K562 (cell line): ENCODE data around the gene IL4I1. TPM values are rescaled to one million over a fixed set of nuclear protein-coding genes. Genes with fewer than 3 reads are reported as not detected.

Source experiments
- ATAC-seq: fragments of 200-7000 bp; cut with Tn5 transposase; 3 replicates; pipeline ENCODE4 v1.9.1; 2020; ENCODE audit warnings: moderate library complexity
- BruUV-seq: library from RNA; stranded (reverse); fragments of 400-500 nt; replicated peaks from 2 replicates; lab custom pipeline; 2021; lab: Mats Ljungman, UMichigan
- CTCF ChIA-PET: fragments of 300-600 bp; formaldehyde crosslinking; extraction: SDS; loops from one replicate; lab custom pipeline; 2021; ENCODE audit warnings: low intra/inter-chr PET ratio; lab: Yijun Ruan, JAX
- POLR2A ChIA-PET: fragments of 300-600, 350-650 bp; sonication (Branson Sonifier 250); formaldehyde crosslinking; extraction: SDS; loops from one replicate; lab custom pipeline; 2021; ENCODE audit warnings: antibody characterized with exemption, inconsistent platforms; lab: Yijun Ruan, JAX
- DNase-seq, 4 experiments: peaks; one replicate each; pipeline versions ENCODE4 v3.0.0 to v3.0.0-alpha.2; 2011 to 2018; ENCODE audit warnings: low spot score in 3 of 4, mixed read lengths in 3 of 4; ENCODE audit errors: extremely low read depth in 1 of 4
- FAIRE-seq: peaks from 2 replicates; lab custom pipeline; 2011; peaks lifted over from hg19 to GRCh38; lab: Jason Lieb, UNC
- H2AFZ ChIP-seq: 2 replicates; pipeline ENCODE4 v1.6.0; 2011; ENCODE audit warnings: low read depth, low read length, control low read depth, inconsistent platforms
- H3K27ac ChIP-seq: fragments of 200-600 bp; 3 replicates; pipeline ENCODE4 v1.8.0; 2011; ENCODE audit warnings: low read depth, mild to moderate bottlenecking, control low read depth, inconsistent platforms, low read length, moderate library complexity, mixed read lengths; ENCODE audit errors: extremely low read depth
- H3K27me3 ChIP-seq, 2 experiments: fragments of 300-600 bp in 1 of 2; 2 replicates in 1 of 2; 3 replicates in 1 of 2; pipeline versions ENCODE4 v1.6.0 to v1.8.0; 2011; ENCODE audit warnings: inconsistent platforms in 2 of 2, low read length in 2 of 2, mild to moderate bottlenecking in 1 of 2, mixed read lengths in 1 of 2, moderate library complexity in 1 of 2; ENCODE audit not compliant: control insufficient read depth in 2 of 2, insufficient read depth in 2 of 2
- H3K36me3 ChIP-seq: fragments of 300-600 bp; 3 replicates; pipeline ENCODE4 v1.8.0; 2011; ENCODE audit warnings: mild to moderate bottlenecking, low read length, inconsistent platforms; ENCODE audit not compliant: control insufficient read depth, insufficient read depth
- H3K4me1 ChIP-seq, 2 experiments: fragments of 200-600 bp in 1 of 2; replicated peaks in 1 of 2; 2 replicates in 1 of 2; 3 replicates in 1 of 2; pipeline versions ENCODE4 v1.5.1 to v1.8.0; 2011; ENCODE audit warnings: inconsistent platforms in 2 of 2, low read length in 2 of 2, mild to moderate bottlenecking in 1 of 2, mixed read lengths in 1 of 2, moderate library complexity in 1 of 2; ENCODE audit not compliant: control insufficient read depth in 2 of 2, insufficient read depth in 2 of 2
- H3K4me2 ChIP-seq: 2 replicates; pipeline ENCODE4 v1.6.1; 2011; ENCODE audit warnings: low read length, control low read depth, inconsistent platforms, mixed read lengths; ENCODE audit not compliant: insufficient read depth
- H3K4me3 ChIP-seq: fragments of 200-600 bp; sonication (generic), shearing (Covaris generic); 2 replicates; pipeline ENCODE4 v1.5.1; 2016; ENCODE audit warnings: control low read depth, inconsistent platforms
- H3K79me2 ChIP-seq: fragments of 200-600 bp; 3 replicates; pipeline ENCODE4 v1.8.0; 2011; ENCODE audit warnings: low read length, inconsistent platforms; ENCODE audit not compliant: control insufficient read depth, insufficient read depth
- H3K9ac ChIP-seq, 2 experiments: 2 replicates each; pipeline versions ENCODE4 v1.6.0 to v1.6.1; 2011; ENCODE audit warnings: low read depth in 2 of 2, low read length in 2 of 2, control low read depth in 1 of 2, inconsistent platforms in 1 of 2, mild to moderate bottlenecking in 1 of 2, mixed read lengths in 1 of 2; ENCODE audit not compliant: insufficient read depth in 1 of 2
- H3K9me1 ChIP-seq: one replicate; pipeline ENCODE4 v1.6.0; 2011; ENCODE audit warnings: inconsistent platforms, mild to moderate bottlenecking, low read length, moderate library complexity; ENCODE audit not compliant: control insufficient read depth, insufficient read depth
- H3K9me3 ChIP-seq: replicated peaks from 2 replicates; pipeline ENCODE4 v1.5.1; 2011; ENCODE audit warnings: low read depth, low read length, inconsistent platforms; ENCODE audit not compliant: control insufficient read depth, insufficient read depth
- H4K20me1 ChIP-seq: replicated peaks from 2 replicates; pipeline ENCODE4 v1.6.1; 2011; ENCODE audit warnings: low read length, inconsistent platforms, mixed read lengths; ENCODE audit not compliant: control insufficient read depth, insufficient read depth
- ARID4B ChIP-seq: sonication (generic); formaldehyde crosslinking; IDR thresholded peaks from 2 replicates; pipeline ENCODE4 v1.8.0; 2022; ENCODE audit warnings: mild to moderate bottlenecking, missing genetic modification reagents
- ARNT ChIP-seq, 2 experiments: fragments of 450-650 bp; IDR thresholded peaks; 2 replicates each; pipeline ENCODE4 v1.6.1; 2016; ENCODE audit warnings: mild to moderate bottlenecking in 1 of 2
- DLX4 ChIP-seq: fragments of 250-450 bp; sonication (Bioruptor Pico); IDR thresholded peaks from 2 replicates; pipeline ENCODE4 v1.6.1; 2021; ENCODE audit warnings: mild to moderate bottlenecking
- HCFC1 ChIP-seq: IDR thresholded peaks from 2 replicates; pipeline ENCODE4 v1.6.1; 2012; ENCODE audit warnings: low read depth, low read length, improper control_type of control experiment
- RBM39 ChIP-seq: fragments of 200-400 bp; formaldehyde crosslinking; optimal IDR thresholded peaks from 2 replicates; pipeline ENCODE3; 2018; ENCODE audit warnings: low read depth, low read length
- SIN3B ChIP-seq: fragments of 450-650 bp; IDR thresholded peaks from 2 replicates; pipeline ENCODE4 v1.6.1; 2017; ENCODE audit warnings: low read depth, mild to moderate bottlenecking, moderate library complexity
- SUPT5H ChIP-seq: fragments of 450-650 bp; IDR thresholded peaks from 2 replicates; pipeline ENCODE4 v1.6.1; 2016
- ZMIZ1 ChIP-seq, 2 experiments: fragments of 150-350 bp in 1 of 2; IDR thresholded peaks; 2 replicates each; pipeline ENCODE4 v1.6.1; 2012 to 2016; ENCODE audit warnings: low read depth in 2 of 2, low read length in 2 of 2, mild to moderate bottlenecking in 1 of 2, moderate library complexity in 1 of 2
- ZNF134 ChIP-seq: fragments of 250-450 bp; sonication (Bioruptor Pico); conservative IDR thresholded peaks from 2 replicates; pipeline ENCODE4 v1.4.0; 2020
- ZNF239 ChIP-seq: fragments of 250-450 bp; sonication (Bioruptor Pico); IDR thresholded peaks from 2 replicates; pipeline ENCODE4 v1.4.0; 2020; ENCODE audit warnings: mild to moderate bottlenecking
- ZNF398 ChIP-seq: fragments of 250-450 bp; sonication (Bioruptor Pico); IDR thresholded peaks from 2 replicates; pipeline ENCODE4 v1.8.0; 2021; ENCODE audit warnings: moderate library complexity, mild to moderate bottlenecking, inconsistent platforms
- WGBS: fragments of 100-300 bp; shearing (Covaris generic); methylation state at CpG from one replicate; pipeline ENCODE4 v1.1.6; 2016; ENCODE audit warnings: low coverage, mixed read lengths; ENCODE audit not compliant: insufficient coverage; ENCODE audit errors: missing lambda C conversion rate; 5-methylcytosine and 5-hydroxymethylcytosine counted together
- in situ Hi-C: fragments of 300-500 bp; cut with MboI; formaldehyde crosslinking; loops from 4 replicates; pipeline ENCODE4 v1.15.0; 2018; ENCODE audit warnings: inconsistent platforms, mixed read lengths
- intact Hi-C: fragments of 100-400 bp; cut with micrococcal nuclease; formaldehyde crosslinking; loops from 2 replicates; pipeline ENCODE4 v1.14.2; 2022
- polyA plus RNA-seq, 8 experiments: library from polyadenylated mRNA; depleted of rRNA in 4 of 8; stranded (reverse) in 5 of 8; unstranded in 3 of 8; fragments of >200 nt; fragmentation: Nextera tagmentation in 2 of 8; fragmentation: Illumina TruSeq in 1 of 8; extraction: Ambion mirVana in 2 of 8; extraction: Trizol in 1 of 8; gene quantifications; 2 replicates each; pipeline versions ENCODE4 v1.2.1 to v1.2.3, GENCODE V29; 2011 to 2014; ENCODE audit warnings: inconsistent platforms in 1 of 8, missing spikeins in 1 of 8
- total RNA-seq, 7 experiments: library from RNA; depleted of rRNA in 6 of 7; stranded (reverse); fragments of >200 nt in 6 of 7; fragmentation: Illumina TruSeq in 2 of 7; extraction: Trizol in 2 of 7; gene quantifications; 2 replicates each; pipeline versions ENCODE4 v1.2.1 to v1.2.3, GENCODE V29; 2011 to 2021; ENCODE audit warnings: low replicate concordance in 1 of 7

Gene IL4I1
- total and polyA plus RNA-seq, 9 of the 15 experiments (the other 6 are each of a cell fraction or from before 2014, with no cell fraction given), result 0.06 to 0.95 (median 0.43) TPM; not detected in 2

- BruUV-seq, result no TSS peak
- ATAC-seq, result peak; percentile 64
- ChIA-PET POLR2A (interaction anchor here (1.1 kb wide), 1 partner anchor 60 kb away, joined by 6 read pairs; no protein-coding TSS in a partner anchor), CTCF (interaction anchor here (0.7 to 3.0 kb wide), 3 partner anchors 30 to 49 kb away, joined by 4 to 61 read pairs (median 8); no protein-coding TSS in a partner anchor)
- in situ Hi-C loops, result loop anchor here (5.0 to 10.0 kb wide), 2 partner anchors 39 to 157 kb away; no protein-coding TSS in a partner anchor
- H3K4me2 ChIP-seq, result peak overlapping the region; percentile 38
- no peaks in the 10 kb centered on the region for H4K20me1 ChIP-seq
- peaks cover 8 to 20% of the 10 kb centered on the region in 2 experiments; a peak in 3 of 5 replicates for H3K4me1 ChIP-seq
- H3K27me3 ChIP-seq, result no peaks in the 10 kb centered on the region
- peak; percentile 87 for FAIRE-seq
- peak overlapping the region; percentile 31 for H3K4me3 ChIP-seq
- H2AFZ ChIP-seq, result peak overlapping the region; percentile 45
- no peaks in the 10 kb centered on the region for H3K9me1 ChIP-seq
- peak overlapping the region in 1 of 2 experiments; percentile 84; a peak in 2 of 4 replicates for H3K9ac ChIP-seq
- intact Hi-C loops, result loop anchor here (1.0 kb wide), 2 partner anchors 45 to 49 kb away; no protein-coding TSS in a partner anchor
- H3K27ac ChIP-seq, result no peak overlapping the region
- peak; percentile 75 to 87 (median 80) for DNase-seq
- H3K79me2 ChIP-seq, result no peaks in the 10 kb centered on the region
- WGBS, result 10% methylated on average over 35 of the region's 35 CpGs
- H3K36me3 ChIP-seq, result peaks cover under 1% of the 10 kb centered on the region; the same call in 1 of the 3 replicates
- no peaks in the 10 kb centered on the region for H3K9me3 ChIP-seq
- no peak for TF ChIP-seq ZNF398
- no peak for TF ChIP-seq ZMIZ1 (IDR thresholded peaks at IDR 0.05; ENCODE audit: low read depth in 2 of 2, low read length in 2 of 2)
- TF ChIP-seq ZNF239 (CRISPR knock-in tag), result no peak
- TF ChIP-seq SUPT5H, result no peak
- no peak for TF ChIP-seq SIN3B
- no peak for TF ChIP-seq DLX4 (CRISPR knock-in tag)
- peak; percentile 34; the same call in 1 of the 2 replicates for TF ChIP-seq HCFC1
- no peak for TF ChIP-seq ARID4B (CRISPR knock-in tag)
- TF ChIP-seq ARNT (IDR thresholded peaks at IDR 0.05), result no peak
- no peak for TF ChIP-seq RBM39
- TF ChIP-seq ZNF134 (CRISPR knock-in tag), result no peak
Observed at GRCh38 chr19:49937750-49938381, 41.2 kb upstream of the IL4I1 start.
